ENCODE measurements around the gene PORCN. TPM values are rescaled to one million over a fixed set of nuclear protein-coding genes. Genes with fewer than 3 reads are reported as not detected.

PORCN gene
- total and polyA plus RNA-seq, 9 of the 15 experiments (the other 6 are each of a cell fraction or from before 2014, with no cell fraction given) = 0.34 to 5.1 (median 2.8) TPM

DNA sequence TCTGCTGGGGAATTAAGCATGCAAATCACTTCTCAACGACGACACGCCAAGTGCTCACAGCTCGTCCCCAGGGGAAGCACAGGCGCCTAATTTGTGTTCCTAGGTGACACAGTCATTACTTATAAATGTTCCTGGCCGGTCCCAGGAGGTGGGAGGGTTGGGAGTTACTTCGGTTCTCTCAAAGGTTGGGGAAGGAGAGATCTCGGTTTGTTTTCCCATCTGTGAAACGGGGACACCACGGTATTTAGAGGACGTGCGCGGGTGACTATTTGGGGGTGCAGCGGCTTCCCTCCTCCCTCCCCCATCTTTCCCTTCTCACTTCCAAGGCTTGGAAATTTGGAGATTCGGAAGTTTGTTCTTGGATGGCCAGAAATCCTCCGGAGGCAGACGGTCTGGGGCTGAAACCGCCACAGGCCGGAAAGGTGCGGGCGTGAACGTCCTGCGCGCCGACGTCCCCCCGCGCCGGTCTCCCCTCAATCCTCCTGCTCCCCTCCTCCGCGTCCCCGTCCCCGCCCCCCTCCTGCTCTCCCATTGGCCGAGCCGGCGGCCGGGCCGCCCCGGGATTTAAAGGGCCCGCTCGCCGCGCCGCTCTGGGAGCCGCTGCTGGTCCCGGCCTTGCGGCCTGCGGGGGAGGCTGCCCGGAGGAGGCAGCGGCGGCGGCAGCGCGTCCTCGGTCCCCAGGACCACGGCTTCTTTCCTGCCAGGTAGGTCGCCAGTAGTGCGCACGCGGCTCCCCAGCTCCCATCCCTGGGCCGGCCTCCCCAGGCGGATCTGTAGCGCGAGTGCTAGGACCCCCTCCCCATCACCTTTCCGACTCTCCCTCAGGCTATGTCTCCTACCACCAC lies at the start of gene PORCN (continued):
- TF ChIP-seq CCNT2 (IDR thresholded peaks at IDR 0.05; ENCODE audit: borderline replicate concordance, extremely low read depth, insufficient read length, low read depth, low read length) (peak; percentile 24), KAT7 (CRISPR knock-in tag; IDR thresholded peaks at IDR 0.05; ENCODE audit: borderline replicate concordance) (no peak), EGR1 (conservative IDR thresholded peaks at IDR 0.05) (peak; percentile 64), SMARCC2 (IDR thresholded peaks at IDR 0.05; ENCODE audit: low read depth) (no peak), SMARCE1 (IDR thresholded peaks at IDR 0.05) (0 out of 2 replicates have a peak, but pooled peaks have one; percentile 24), BCOR (IDR thresholded peaks at IDR 0.05) (peak; percentile 30; the same call in 1 of the 2 replicates), GABPA (tag; conservative IDR thresholded peaks at IDR 0.05; ENCODE audit: low read depth) (0 out of 2 replicates have a peak, but pooled peaks have one; percentile 33), FOXM1 (IDR thresholded peaks at IDR 0.05; ENCODE audit: low read depth) (0 out of 2 replicates have a peak, but pooled peaks have one; percentile 26), FOXM1 (CRISPR knock-in tag; IDR thresholded peaks at IDR 0.05; ENCODE audit: low read depth) (no peak), NFE2 (IDR thresholded peaks at IDR 0.05; ENCODE audit: low read depth) (no peak), POLR2A (conservative IDR thresholded peaks at IDR 0.05) (peak; percentile 73), CXXC5 (CRISPR knock-in tag; IDR thresholded peaks at IDR 0.05) (peak; percentile 58), POLR2G (IDR thresholded peaks at IDR 0.05; ENCODE audit: low read depth, low read length) (peak; percentile 80), ZNF263 (CRISPR knock-in tag; IDR thresholded peaks at IDR 0.05; ENCODE audit: borderline replicate concordance) (0 out of 2 replicates have a peak, but pooled peaks have one; percentile 20), REST (IDR thresholded peaks at IDR 0.05; ENCODE audit: borderline replicate concordance) (peak; percentile 44), REST (CRISPR knock-in tag; IDR thresholded peaks at IDR 0.05; ENCODE audit: low read depth) (no peak), PHF20 (IDR thresholded peaks at IDR 0.05; ENCODE audit: partially characterized antibody) (no peak), ATF1 (CRISPR knock-in tag; IDR thresholded peaks at IDR 0.05) (no peak), ATF1 (tag; IDR thresholded peaks at IDR 0.05) (peak; percentile 51; the same call in 1 of the 2 replicates), ZNF740 (CRISPR knock-in tag; IDR thresholded peaks at IDR 0.05) (no peak), ZNF740 (tag; IDR thresholded peaks at IDR 0.05) (no peak), RFX1 (IDR thresholded peaks at IDR 0.05) (no peak)
